ENCODE results near the gene PUM1.

- TF ChIP-seq POLR2A (IDR thresholded peaks at IDR 0.05; ENCODE audit: low read depth, low read length): no peak
- no peak for TF ChIP-seq POLR2AphosphoS5 (IDR thresholded peaks at IDR 0.05; ENCODE audit: low read depth, low read length)
Observed at GRCh38 chr1:30982937-30983336, 82.6 kb downstream of the PUM1 start.

Data from GM12892 (cell line).